MM.1S (cell line): Measurements from ENCODE around the gene MAGI1.

ENCODE experiments used
- EZH2 ChIP-seq: fragments of 300-600 bp; sonication (generic); optimal IDR thresholded peaks from 2 replicates; pipeline ENCODE3; 2017; ENCODE audit warnings: low read depth, mild to moderate bottlenecking, antibody characterized with exemption, low read length, mixed read lengths
- EZH2phosphoT487 ChIP-seq: fragments of 300-600 bp; sonication (generic); IDR thresholded peaks from 2 replicates; pipeline ENCODE4 v1.6.1; 2018; ENCODE audit warnings: antibody characterized with exemption, low read length
- TF ChIP-seq, protein P1 (sequence below): fragments of 300-600 bp; sonication (generic); IDR thresholded peaks from 2 replicates; pipeline ENCODE4 v1.5.1; 2016; ENCODE audit warnings: antibody characterized with exemption, low read length, mixed read lengths

DNA sequence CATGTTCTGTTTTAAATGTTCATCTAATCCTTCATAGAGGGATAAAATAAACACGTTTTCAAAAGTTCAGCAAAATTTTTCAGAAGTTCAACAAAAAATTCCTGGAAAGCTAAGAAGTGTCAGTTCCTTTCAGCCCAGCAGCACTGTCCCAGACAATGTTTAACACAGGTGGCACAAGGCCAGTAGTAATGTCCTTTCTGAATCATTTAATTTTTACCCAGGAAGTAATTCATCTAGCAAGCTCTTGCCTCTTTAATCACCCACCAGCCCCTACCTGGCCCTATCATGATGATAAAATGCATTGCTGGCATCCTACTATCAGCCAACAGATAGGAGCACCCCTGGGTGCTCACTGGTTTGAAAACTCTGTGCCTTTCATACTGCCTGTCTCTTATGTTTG is 723.8 kb downstream of the MAGI1 start:
- TF ChIP-seq, protein P1, sequence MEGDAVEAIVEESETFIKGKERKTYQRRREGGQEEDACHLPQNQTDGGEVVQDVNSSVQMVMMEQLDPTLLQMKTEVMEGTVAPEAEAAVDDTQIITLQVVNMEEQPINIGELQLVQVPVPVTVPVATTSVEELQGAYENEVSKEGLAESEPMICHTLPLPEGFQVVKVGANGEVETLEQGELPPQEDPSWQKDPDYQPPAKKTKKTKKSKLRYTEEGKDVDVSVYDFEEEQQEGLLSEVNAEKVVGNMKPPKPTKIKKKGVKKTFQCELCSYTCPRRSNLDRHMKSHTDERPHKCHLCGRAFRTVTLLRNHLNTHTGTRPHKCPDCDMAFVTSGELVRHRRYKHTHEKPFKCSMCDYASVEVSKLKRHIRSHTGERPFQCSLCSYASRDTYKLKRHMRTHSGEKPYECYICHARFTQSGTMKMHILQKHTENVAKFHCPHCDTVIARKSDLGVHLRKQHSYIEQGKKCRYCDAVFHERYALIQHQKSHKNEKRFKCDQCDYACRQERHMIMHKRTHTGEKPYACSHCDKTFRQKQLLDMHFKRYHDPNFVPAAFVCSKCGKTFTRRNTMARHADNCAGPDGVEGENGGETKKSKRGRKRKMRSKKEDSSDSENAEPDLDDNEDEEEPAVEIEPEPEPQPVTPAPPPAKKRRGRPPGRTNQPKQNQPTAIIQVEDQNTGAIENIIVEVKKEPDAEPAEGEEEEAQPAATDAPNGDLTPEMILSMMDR, result no peak
- no peak for TF ChIP-seq EZH2
- no peak for TF ChIP-seq EZH2phosphoT487
